Liver (tissue), 9 donors: ENCODE data around the gene ADCK1. TPM values are rescaled to one million over a fixed set of nuclear protein-coding genes. Genes with fewer than 3 reads are reported as not detected.

Experiments
- DNase-seq: peaks from one replicate; pipeline ENCODE4 v3.0.0-alpha.2; 2017; ENCODE audit warnings: low spot score
- H3K27ac ChIP-seq, 2 donors: one replicate each; pipeline ENCODE4 v1.7.0; 2013; ENCODE audit warnings: inconsistent platforms in 2 of 2, low read length in 2 of 2, control low read depth in 1 of 2, low read depth in 1 of 2, mild to moderate bottlenecking in 1 of 2
- H3K27me3 ChIP-seq, 4 donors: one replicate each; pipeline versions ENCODE4 v1.6.1 to v1.7.0; 2013; ENCODE audit warnings: low read length in 3 of 4, inconsistent platforms in 1 of 4, mild to moderate bottlenecking in 1 of 4, moderate library complexity in 1 of 4; ENCODE audit not compliant: control insufficient read depth in 4 of 4, insufficient read depth in 4 of 4
- H3K36me3 ChIP-seq, 4 donors: one replicate each; pipeline versions ENCODE4 v1.6.1 to v1.7.0; 2013; ENCODE audit warnings: low read length in 3 of 4, mild to moderate bottlenecking in 3 of 4, low read depth in 1 of 4, moderate library complexity in 1 of 4; ENCODE audit not compliant: control insufficient read depth in 4 of 4, insufficient read depth in 3 of 4
- H3K4me1 ChIP-seq, 4 donors: one replicate each; pipeline versions ENCODE4 v1.6.1 to v1.7.0; 2013; ENCODE audit warnings: low read length in 3 of 4, mild to moderate bottlenecking in 3 of 4, moderate library complexity in 1 of 4; ENCODE audit not compliant: control insufficient read depth in 4 of 4, insufficient read depth in 4 of 4
- H3K4me3 ChIP-seq, 3 donors: one replicate each; pipeline versions ENCODE4 v1.6.1 to v1.7.0; 2013; ENCODE audit warnings: low read length in 3 of 3, control low read depth in 1 of 3, low read depth in 1 of 3, mild to moderate bottlenecking in 1 of 3
- H3K9ac ChIP-seq, 2 donors: one replicate each; pipeline ENCODE4 v1.7.0; 2013; ENCODE audit warnings: low read length in 2 of 2, mild to moderate bottlenecking in 2 of 2, moderate library complexity in 2 of 2, control low read depth in 1 of 2, low read depth in 1 of 2
- H3K9me3 ChIP-seq, 4 donors: one replicate each; pipeline versions ENCODE4 v1.6.1 to v1.7.0; 2013; ENCODE audit warnings: low read length in 3 of 4; ENCODE audit not compliant: control insufficient read depth in 4 of 4
- CTCF ChIP-seq: fragments of 150-350 bp; IDR thresholded peaks from 2 replicates; pipeline ENCODE4 v1.5.1; 2017; ENCODE audit warnings: improper control_type of control experiment, low read depth, low read length; ENCODE audit not compliant: missing input control
- EGR1 ChIP-seq, 2 donors: IDR thresholded peaks; 2 replicates each; pipeline ENCODE4 v1.6.1; 2016 to 2018; ENCODE audit warnings: antibody characterized with exemption in 2 of 2, low read depth in 2 of 2
- FOXA1 ChIP-seq: IDR thresholded peaks from 2 replicates; pipeline ENCODE4 v1.6.1; 2016; ENCODE audit warnings: antibody characterized with exemption
- FOXA2 ChIP-seq: IDR thresholded peaks from 2 replicates; pipeline ENCODE4 v1.6.1; 2016; ENCODE audit warnings: antibody characterized with exemption
- GABPA ChIP-seq, 2 donors: IDR thresholded peaks in 1 of 2; conservative IDR thresholded peaks in 1 of 2; 2 replicates each; pipeline ENCODE4 v1.6.1; 2016; ENCODE audit warnings: antibody characterized with exemption in 2 of 2, mild to moderate bottlenecking in 1 of 2, moderate library complexity in 1 of 2
- HNF4A ChIP-seq, 2 donors: conservative IDR thresholded peaks; 2 replicates each; pipeline ENCODE4 v1.6.1; 2016; ENCODE audit warnings: antibody characterized with exemption in 2 of 2, mild to moderate bottlenecking in 2 of 2
- JUND ChIP-seq, 2 donors: IDR thresholded peaks; 2 replicates each; pipeline ENCODE4 v1.6.1; 2016; ENCODE audit warnings: antibody characterized with exemption in 2 of 2
- MAX ChIP-seq: IDR thresholded peaks from 2 replicates; pipeline ENCODE4 v1.6.1; 2016; ENCODE audit warnings: antibody characterized with exemption
- NR2F2 ChIP-seq: IDR thresholded peaks from 2 replicates; pipeline ENCODE4 v1.6.1; 2016; ENCODE audit warnings: antibody characterized with exemption
- REST ChIP-seq: IDR thresholded peaks from 2 replicates; pipeline ENCODE4 v1.6.1; 2016; ENCODE audit warnings: antibody characterized with exemption, mild to moderate bottlenecking
- RXRA ChIP-seq, 2 donors: IDR thresholded peaks; 2 replicates each; pipeline ENCODE4 v1.6.1; 2017 to 2018; ENCODE audit warnings: antibody characterized with exemption in 2 of 2, mild to moderate bottlenecking in 1 of 2
- TAF1 ChIP-seq: conservative IDR thresholded peaks from 2 replicates; pipeline ENCODE4 v1.6.1; 2016; ENCODE audit warnings: antibody characterized with exemption, mild to moderate bottlenecking
- WGBS: extraction: QIAGEN DNeasy Blood & Tissue Kit; methylation state at CpG from one replicate; pipeline ENCODE4 v1.1.7; 2013; 5-methylcytosine and 5-hydroxymethylcytosine counted together
- polyA plus RNA-seq, 2 donors: library from polyadenylated mRNA; stranded (reverse) in 1 of 2; unstranded in 1 of 2; fragments of 200-250 nt in 1 of 2; fragments of >200 nt in 1 of 2; fragmentation: Nextera tagmentation in 1 of 2; extraction: Ambion mirVana in 1 of 2; gene quantifications; one replicate each; pipeline versions ENCODE4 v1.2.1 to v1.2.3, GENCODE V29; 2013 to 2015
- total RNA-seq, 2 donors: library from RNA; depleted of rRNA; stranded (reverse); fragments of >200 nt; gene quantifications; one replicate each; pipeline ENCODE4 v1.2.3, GENCODE V29; 2014
- TF ChIP-seq, protein P1 (sequence below): IDR thresholded peaks from 2 replicates; pipeline ENCODE4 v1.6.1; 2016; ENCODE audit warnings: antibody characterized with exemption
- TF ChIP-seq, protein P2 (sequence below): IDR thresholded peaks from 2 replicates; pipeline ENCODE4 v1.6.1; 2016; ENCODE audit warnings: antibody characterized with exemption
- donor health status: healthy.
- donor health status: healthy.
- donor health status: healthy.
- donor health status: healthy.
- donor health status: healthy.

Gene ADCK1
- total and polyA plus RNA-seq, 4 donors, result 4.0 to 4.9 (median 4.4) TPM

GRCh38 chr14:77924141-77924948 lies 124.4 kb downstream of the ADCK1 start:
- H3K27ac ChIP-seq, result no peak overlapping the region
- no peak overlapping the region for H3K4me3 ChIP-seq
- H3K4me1 ChIP-seq, result no peaks in the 10 kb centered on the region
- no peak for TF ChIP-seq JUND (IDR thresholded peaks at IDR 0.05)
- no peak for TF ChIP-seq REST
- no peak for TF ChIP-seq CTCF
- H3K27me3 ChIP-seq, result no peaks in the 10 kb centered on the region
- H3K36me3 ChIP-seq, result peaks cover 0 to 4% (median 1%) of the 10 kb centered on the region in 4 donors
- DNase-seq, result no peak
- WGBS, result 93% methylated on average over 22 of the region's 22 CpGs
- no peaks in the 10 kb centered on the region for H3K9me3 ChIP-seq
- no peak overlapping the region for H3K9ac ChIP-seq

GRCh38 chr14:77926942-77927341 lies 127.0 kb downstream of the ADCK1 start:
- Histone ChIP-seq H3K27me3 (no peaks in the 10 kb centered on the region), H3K9me3 (no peaks in the 10 kb centered on the region), H3K4me3 (no peak overlapping the region), H3K4me1 (no peaks in the 10 kb centered on the region), H3K9ac (no peak overlapping the region), H3K27ac (no peak overlapping the region), H3K36me3 (peaks cover 0 to 7% (median 2%) of the 10 kb centered on the region in 4 donors)
- DNase-seq, result no peak
- TF ChIP-seq RXRA (IDR thresholded peaks at IDR 0.05) (no peak), GABPA (IDR thresholded peaks at IDR 0.05 in 1 of 2, conservative IDR thresholded peaks at IDR 0.05 in 1 of 2) (no peak), NR2F2 (no peak), CTCF (no peak), HNF4A (conservative IDR thresholded peaks at IDR 0.05) (no peak), EGR1 (IDR thresholded peaks at IDR 0.05; ENCODE audit: low read depth in 2 of 2) (no peak), JUND (IDR thresholded peaks at IDR 0.05) (no peak), MAX (no peak), FOXA2 (no peak), REST (no peak), FOXA1 (no peak), TAF1 (no peak)
- TF ChIP-seq, protein P1, sequence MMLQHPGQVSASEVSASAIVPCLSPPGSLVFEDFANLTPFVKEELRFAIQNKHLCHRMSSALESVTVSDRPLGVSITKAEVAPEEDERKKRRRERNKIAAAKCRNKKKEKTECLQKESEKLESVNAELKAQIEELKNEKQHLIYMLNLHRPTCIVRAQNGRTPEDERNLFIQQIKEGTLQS, result no peak
- TF ChIP-seq, protein P2, sequence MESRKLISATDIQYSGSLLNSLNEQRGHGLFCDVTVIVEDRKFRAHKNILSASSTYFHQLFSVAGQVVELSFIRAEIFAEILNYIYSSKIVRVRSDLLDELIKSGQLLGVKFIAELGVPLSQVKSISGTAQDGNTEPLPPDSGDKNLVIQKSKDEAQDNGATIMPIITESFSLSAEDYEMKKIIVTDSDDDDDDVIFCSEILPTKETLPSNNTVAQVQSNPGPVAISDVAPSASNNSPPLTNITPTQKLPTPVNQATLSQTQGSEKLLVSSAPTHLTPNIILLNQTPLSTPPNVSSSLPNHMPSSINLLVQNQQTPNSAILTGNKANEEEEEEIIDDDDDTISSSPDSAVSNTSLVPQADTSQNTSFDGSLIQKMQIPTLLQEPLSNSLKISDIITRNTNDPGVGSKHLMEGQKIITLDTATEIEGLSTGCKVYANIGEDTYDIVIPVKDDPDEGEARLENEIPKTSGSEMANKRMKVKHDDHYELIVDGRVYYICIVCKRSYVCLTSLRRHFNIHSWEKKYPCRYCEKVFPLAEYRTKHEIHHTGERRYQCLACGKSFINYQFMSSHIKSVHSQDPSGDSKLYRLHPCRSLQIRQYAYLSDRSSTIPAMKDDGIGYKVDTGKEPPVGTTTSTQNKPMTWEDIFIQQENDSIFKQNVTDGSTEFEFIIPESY, result no peak
- 92% methylated on average over 9 of the region's 9 CpGs for WGBS
